HL-60/S4 (cell line): ENCODE results near the gene ISYNA1.

Experiments used
- in situ Hi-C: fragments of 300-500 bp; cut with MboI; formaldehyde crosslinking; loops from 2 replicates; pipeline ENCODE4 v1.14.3; 2022; ENCODE audit warnings: low sequenced_read_pairs

Gene ISYNA1

DNA sequence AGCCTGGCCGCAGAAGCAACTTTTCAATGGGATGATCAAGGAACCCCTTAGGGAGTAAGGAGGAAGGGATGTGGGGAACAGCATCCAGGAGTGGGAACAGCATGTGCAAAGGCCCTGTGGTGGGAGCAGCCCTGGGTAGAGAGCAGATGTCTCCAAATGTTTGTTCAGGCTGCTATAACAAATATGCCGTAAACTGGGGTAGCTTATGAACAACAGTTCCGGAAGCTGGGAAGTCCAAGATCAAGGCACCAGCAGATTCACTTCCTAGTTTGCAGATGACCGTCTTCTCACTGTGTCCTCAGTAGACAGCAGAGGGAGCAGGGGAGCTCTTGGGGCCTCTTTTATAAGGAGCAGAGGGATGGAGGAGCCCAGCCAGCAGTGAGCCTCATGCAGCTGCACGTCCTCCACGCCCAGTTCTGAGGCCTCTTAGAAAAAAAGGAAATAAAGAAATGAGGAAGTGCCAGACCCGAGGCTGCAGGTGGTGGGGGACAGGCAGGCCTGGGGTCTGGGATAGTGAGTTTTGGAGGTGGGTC is 36.3 kb downstream of the ISYNA1 start:
- in situ Hi-C loops = loop anchor here (10.0 kb wide), 2 partner anchors 127 to 187 kb away; partner anchors contain the start of gene IQCN

DNA sequence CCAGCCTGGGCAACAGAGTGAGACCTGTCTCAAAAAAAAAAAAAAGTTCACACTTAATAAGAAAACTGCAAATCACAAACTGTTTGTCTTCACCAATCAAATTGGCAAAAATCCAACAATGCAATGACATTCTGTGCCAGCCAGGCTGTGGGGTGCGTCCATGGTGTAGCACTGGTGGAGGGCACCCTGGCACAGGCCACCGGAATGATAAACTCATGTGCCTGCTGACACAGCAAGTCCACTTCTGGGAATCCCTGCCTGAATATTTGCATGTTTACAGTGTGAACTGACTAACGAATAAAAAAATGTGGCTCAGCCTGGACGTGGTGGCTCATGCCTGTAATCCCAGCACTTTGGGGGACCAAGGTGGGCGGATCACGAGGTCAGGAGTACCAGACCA is 38.9 kb downstream of the ISYNA1 start:
- in situ Hi-C loops = no loop called here

DNA sequence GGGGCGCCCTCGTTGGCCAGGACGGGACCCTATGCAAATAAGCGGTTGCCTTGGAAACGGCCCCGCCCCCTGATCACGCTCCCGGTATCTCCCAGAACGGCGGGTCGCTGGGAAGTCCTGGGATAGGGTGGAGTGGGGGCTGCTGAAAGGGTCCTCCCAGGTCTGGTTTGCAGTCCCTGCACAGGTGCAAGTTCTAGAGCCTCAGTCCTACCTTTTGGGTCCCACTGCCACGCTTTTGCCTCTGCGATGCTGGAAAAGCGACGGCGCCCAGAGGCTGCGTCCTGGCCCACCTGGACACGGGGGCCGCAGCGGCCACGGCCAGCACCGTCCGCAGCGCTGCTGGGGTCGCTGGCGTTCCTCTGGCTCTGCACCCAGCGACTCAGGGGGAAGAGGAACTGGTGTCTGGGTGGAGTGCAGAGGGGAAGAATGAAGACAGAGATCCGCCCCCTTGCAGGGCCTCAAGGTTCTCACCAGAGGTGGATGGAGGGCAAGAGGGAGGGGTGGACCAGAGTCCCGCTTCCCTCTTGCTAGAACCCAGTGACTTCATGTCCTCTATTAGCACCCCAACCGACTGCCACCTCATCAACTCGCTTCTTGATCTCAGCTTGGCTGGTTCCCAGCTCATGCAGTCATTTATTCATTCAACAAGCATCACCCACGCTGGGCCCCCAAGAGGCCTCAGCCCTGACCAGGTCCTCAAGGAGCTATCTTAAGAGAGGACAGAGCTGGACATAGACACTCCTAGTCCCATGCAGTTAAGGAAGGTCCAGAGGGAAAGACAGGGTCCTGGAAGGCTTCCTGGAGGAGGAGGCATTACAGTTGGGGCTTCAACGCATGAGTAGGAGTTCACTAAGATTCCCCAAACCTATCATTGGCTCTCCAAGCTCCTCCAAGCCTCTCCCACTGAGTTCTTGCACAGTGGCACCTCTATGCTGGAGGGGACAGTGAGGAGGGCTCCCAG is 40.4 kb downstream of the ISYNA1 start, which contains the start of gene LRRC25:
LRRC25 (minus strand) TSS at position 381 of the 961 bp plus-strand sequence. CDS start 659 bp downstream, outside the sequence.
- in situ Hi-C loops = no loop called here

DNA sequence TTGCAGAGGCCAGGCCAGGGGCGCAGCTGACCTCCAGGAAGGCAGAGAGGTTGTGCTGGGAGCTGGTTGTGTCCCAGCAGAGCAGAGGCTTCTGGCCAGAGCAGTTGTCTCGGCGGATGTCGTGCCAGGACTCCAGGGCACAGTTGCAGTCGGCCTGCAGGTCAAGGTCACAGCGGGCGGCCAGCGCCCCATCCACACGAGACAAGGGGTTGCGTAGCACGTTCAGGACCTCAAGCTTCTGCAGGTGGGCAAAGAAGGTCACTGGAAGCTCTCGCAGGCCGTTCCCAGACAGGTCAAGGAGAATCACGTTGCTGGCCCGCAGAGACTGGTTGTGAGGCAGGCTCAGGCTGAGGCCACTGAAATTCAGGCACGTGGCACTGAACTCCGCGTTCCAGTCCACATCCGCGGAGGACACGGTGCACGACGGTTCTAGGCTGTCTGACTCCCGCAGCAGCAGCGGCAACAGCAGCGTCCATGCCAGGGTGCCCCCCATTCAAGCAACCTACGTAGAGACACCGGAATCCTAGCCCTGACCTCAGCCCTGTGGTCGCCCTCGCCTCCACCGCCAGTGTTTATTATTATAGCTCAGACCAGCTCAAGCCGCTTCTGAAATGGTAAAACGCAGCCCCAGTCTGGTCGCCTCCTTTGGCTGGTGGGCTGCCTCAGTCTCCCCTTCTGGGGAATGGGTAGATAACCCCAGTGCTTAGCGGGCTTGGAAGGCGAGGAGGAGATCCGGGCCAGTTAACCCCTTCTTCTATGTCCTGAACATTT is 41.3 kb downstream of the ISYNA1 start:
- in situ Hi-C loops = no loop called here

DNA sequence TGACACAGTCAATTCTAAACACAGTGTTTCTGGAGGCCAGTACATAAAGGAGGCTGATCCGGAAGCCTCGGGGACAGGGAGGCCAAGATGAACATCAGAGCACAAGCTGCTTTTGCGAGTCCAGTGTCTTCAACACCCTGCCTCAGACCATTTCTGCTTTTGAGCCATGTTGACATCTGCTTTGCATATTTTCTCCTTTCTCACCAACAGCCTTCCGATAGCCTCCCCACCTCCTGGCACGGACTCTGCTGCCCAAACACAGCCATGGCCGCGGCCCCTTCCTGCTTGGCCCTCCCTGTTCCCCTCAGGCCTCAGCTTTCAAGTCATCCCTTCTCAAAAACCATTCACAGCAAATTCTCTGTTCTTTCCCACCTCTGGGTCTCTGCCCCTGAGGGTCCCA is 44.1 kb downstream of the ISYNA1 start:
- in situ Hi-C loops = no loop called here

DNA sequence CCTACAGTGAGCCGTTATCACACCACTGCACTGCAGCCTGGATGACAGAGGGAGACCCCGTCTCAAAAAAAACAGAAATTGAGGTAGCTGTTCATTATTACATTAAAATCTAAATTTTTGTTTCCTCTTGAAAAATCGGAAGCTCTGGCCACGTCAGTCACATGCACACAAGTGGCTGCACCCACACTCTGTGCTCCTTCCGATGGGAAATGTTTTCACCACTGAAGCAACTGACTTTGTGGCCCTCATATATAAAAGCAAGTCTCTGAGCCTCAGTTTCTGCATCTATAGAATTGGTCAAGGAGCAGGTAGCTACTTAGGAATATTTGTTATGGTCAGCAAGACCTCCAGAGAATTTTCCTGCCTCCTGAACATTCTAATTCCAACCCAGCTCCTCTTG is 45.0 kb downstream of the ISYNA1 start:
- in situ Hi-C loops = no loop called here

DNA sequence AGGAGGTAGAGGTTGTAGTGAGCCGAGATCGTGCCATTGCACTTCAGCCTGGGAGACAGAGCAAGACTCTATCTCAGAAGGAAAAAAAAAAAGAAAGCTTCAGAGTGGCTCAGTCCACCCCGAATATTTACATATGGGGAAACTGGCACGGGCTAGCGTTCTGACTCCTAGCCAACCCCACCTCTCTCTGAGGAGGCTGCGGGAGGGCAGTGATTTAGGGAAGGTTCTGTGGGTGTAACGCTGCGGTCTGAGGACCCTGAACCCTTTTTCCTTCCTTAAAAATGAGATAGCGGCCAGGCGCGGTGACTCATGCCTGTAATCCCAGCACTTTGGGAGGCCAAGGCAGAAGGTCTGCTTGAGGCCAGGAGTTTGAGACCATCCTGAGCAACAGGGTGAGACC is 45.5 kb downstream of the ISYNA1 start:
- in situ Hi-C loops = no loop called here

DNA sequence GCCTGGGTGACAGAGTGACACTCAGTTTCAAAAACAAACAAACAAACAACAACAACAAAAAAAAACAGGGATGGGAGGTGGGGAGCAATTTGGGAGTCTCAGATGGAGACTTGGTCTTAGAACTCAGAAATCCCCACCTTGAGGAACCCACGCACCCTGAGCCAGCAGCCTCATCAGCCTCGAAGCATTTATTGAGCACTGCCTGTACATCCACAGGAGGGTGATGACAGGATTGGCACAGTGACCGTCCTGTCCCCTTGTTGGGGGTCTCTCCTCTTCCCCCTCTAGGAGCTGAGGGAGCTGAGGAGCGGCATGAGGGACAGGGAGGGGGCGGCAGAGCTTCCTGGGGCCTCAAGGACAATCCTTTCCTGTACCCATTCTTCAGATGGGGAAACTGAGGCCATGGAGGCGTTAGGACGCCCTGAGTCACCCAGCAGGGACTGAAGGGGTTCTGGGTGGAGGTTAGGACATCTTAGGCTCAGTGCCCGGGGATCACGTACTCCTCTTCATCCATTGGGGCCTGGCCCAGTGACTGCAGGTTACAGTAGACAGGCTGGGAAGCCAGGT is 46.3 kb downstream of the ISYNA1 start:
- in situ Hi-C loops = no loop called here

DNA sequence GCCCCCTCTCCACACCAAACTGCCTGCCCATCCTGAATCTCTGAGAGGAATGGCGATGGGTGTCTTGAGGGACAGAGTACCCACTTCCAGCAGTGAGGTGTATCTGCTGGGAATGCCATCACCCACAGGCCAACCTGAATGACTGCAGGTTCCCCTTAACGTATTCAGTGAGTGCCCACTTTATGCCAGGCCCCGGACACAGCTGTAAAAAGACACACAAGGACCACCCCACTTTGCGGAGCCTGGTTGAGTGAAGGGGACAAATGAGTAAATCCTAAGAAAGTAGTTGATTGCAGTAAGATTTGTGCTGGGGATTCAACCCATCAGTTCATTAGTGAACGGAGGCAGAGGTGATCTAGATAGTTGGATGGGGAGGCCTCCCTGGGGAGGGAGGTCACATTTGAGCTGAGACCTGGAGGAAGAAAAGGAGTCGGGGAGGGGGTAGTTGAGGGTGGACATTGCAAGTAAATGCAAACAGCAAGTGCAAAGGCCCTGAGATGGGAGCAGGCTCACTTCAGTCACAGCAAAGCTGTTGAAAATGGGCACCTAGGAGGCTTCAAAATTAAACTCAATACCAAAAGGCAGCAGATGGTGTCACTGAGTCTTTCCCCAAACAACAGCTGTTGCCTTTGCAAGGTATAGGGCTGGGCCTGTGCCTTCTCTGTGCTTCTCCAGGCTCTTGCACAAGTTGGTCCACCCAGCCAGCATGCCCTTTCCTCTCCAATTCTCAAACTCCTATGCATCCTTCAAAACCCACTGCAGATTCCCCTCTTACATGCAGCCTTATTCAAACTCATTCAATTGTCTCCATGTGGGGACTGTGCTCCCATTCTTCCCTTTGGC is 47.6 kb downstream of the ISYNA1 start:
- in situ Hi-C loops = no loop called here

DNA sequence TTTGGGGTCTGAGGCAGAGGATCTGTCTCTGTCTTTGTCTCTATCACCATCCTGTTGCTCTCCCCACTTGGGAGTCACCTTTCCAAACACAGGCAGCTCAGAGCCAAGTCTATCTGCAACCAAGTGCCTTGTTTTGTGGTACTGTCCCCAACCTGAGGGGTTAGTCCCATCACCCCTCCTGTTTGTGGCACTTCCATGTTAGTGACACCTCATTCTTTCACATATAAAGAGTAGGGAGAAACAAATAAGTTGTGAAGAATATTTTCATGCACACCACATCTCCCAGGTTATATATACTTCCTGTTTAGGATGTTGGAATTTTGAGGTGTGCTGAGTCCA is 48.2 kb downstream of the ISYNA1 start:
- in situ Hi-C loops = no loop called here

DNA sequence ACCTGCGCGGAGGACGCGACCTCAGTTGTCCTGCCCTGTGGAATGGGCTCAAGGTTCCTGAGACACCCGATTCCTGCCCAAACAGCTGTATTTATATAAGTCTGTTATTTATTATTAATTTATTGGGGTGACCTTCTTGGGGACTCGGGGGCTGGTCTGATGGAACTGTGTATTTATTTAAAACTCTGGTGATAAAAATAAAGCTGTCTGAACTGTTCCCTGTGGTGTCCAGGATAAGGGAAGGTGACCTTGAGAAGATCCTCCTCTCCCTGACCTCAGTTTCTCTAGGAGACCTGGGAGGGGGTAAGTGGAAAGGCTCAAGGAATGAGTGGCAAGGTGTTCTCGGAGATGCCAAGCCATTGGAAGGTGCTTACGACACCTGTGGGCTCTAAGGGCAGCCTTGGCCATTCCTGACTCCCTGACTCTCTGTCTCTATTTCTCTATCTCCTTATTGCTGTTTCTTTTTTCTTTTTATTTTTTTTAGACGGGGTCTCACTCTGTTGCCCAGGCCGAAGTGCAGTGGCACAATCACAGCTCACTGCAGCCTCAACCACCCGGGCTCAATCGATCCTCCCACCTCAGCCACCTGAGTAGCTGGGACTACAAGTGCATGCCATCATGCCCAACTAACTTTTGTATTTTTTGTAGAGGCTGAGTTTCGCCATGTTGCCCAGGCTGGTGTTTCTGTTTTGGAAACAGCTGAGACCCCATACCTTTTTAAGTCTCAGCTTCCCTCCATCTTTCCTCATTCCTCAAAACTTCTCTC is 48.8 kb downstream of the ISYNA1 start:
- in situ Hi-C loops = no loop called here

DNA sequence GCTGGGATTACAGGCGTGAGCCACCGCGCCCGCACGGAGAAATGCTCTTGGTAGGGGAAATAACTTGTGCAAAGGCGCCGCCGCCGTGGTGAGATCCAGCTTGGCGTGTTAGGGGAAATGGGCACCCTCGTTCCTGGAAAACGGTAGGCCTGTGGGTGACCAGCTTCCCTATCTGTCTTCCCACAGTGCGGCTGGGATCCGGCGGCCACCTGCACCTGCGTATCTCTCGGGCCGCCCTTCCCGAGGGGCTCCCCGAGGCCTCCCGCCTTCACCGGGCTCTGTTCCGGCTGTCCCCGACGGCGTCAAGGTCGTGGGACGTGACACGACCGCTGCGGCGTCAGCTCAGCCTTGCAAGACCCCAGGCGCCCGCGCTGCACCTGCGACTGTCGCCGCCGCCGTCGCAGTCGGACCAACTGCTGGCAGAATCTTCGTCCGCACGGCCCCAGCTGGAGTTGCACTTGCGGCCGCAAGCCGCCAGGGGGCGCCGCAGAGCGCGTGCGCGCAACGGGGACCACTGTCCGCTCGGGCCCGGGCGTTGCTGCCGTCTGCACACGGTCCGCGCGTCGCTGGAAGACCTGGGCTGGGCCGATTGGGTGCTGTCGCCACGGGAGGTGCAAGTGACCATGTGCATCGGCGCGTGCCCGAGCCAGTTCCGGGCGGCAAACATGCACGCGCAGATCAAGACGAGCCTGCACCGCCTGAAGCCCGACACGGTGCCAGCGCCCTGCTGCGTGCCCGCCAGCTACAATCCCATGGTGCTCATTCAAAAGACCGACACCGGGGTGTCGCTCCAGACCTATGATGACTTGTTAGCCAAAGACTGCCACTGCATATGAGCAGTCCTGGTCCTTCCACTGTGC is 49.6 kb downstream of the ISYNA1 start:
- in situ Hi-C loops = no loop called here

DNA sequence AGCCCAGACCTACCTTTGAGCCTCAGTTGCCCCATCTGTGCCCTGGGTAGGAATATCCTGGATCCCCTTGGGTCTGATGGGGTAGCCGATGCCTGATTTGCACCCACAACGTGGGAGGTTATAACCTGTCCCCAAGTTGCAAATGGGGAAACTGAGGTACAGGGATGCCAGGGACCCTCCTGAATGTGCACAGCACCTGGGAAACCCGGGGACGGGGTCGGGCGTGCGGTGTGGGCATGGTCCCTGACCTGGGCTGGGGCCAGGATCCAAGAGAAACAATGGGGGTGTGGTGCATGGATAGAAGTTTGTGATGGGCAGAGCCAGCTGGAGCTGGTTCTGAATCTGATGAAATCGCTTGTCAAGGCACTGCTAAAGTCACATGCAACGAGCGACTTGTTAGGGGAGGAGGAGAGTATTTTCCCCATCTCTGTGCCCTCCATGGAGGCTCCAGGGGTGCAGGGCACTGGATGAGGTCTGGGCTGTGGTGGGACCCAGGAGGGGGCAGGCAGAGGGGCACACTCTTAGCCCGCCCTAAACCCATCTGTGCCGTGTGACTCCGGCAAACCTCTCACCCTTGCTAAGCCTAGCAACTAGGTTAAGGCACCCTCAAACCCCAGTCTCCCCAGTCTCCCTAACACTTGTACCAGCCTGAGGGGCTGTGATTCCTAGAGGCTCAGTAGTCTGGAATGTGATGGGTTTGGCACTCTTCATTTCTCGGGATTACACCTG is 51.2 kb downstream of the ISYNA1 start:
- in situ Hi-C loops = no loop called here

DNA sequence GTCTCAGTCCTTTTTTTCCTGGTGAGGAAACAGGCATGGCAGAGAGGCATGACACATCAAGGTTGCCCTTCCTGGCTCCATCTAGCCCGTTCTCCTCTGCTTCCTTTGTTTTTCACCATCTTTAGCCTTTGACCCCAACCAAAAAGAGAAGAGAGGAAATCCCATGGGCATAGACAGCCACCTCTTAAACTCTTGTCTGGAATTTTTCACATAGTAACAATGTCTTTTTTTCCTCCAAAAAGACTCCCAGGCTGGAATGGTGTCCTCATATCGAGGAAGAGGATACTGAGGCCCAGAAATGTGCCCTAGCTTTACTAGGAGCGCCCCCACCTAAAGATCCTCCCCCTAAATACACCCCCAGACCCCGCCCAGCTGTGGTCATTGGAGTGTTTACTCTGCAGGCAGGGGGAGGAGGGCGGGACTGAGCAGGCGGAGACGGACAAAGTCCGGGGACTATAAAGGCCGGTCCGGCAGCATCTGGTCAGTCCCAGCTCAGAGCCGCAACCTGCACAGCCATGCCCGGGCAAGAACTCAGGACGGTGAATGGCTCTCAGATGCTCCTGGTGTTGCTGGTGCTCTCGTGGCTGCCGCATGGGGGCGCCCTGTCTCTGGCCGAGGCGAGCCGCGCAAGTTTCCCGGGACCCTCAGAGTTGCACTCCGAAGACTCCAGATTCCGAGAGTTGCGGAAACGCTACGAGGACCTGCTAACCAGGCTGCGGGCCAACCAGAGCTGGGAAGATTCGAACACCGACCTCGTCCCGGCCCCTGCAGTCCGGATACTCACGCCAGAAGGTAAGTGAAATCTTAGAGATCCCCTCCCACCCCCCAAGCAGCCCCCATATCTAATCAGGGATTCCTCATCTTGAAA is 52.0 kb downstream of the ISYNA1 start, which contains the start of gene GDF15:
GDF15 (plus strand) TSS at position 484 of the 868 bp plus-strand sequence; CDS start at position 516, 32 bp downstream.
- in situ Hi-C loops = no loop called here

DNA sequence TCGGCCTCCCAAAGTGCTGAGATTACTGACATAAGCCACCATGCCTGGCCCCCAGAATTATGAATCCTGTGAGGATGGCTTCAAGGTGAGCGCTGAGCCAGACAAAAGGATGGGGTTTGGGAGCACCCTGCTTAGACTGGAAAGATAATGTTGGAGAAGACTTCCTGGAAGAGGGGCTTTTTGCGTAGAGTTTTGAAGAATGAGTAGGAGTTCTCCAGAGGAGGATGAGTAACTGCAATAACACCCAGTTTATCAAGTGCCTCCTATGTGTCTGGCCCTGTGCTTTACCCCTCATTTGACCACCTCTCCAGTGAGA is 52.6 kb downstream of the ISYNA1 start:
- in situ Hi-C loops = no loop called here

DNA sequence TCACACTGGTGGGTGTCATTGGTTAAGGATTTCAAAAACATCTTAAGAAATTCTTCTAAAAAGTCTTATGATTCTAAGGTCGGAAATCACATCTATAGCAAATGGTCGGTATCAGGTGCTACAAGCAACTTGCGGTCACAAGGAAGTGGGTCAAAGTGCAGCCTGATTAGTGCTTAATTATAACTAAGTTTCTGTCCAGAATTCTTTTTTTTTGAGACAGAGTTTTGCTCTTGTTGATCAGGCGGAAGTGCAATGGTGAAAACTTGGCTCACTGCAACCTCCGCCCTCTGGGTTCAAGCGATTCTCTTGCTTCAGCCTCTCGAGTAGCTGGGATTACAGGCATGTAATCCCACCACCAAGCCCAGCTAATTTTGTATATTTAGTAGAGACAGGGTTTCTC is 53.2 kb downstream of the ISYNA1 start:
- in situ Hi-C loops = no loop called here
